GM23338 (cell line): ENCODE measurements around the gene EYA4. TPM values are rescaled to one million over a fixed set of nuclear protein-coding genes. Genes with fewer than 3 reads are reported as not detected.

Source experiments
- ATAC-seq: fragments of 200-7000 bp; cut with Tn5 transposase; 3 replicates; pipeline ENCODE4 v1.9.1; 2020
- DNase-seq: peaks from one replicate; pipeline ENCODE4 v3.0.0-alpha.2; 2015; ENCODE audit warnings: low spot score
- H2AFZ ChIP-seq: fragments of 200-600 bp; sonication (generic); 2 replicates; pipeline ENCODE4 v1.8.0; 2016; ENCODE audit warnings: antibody characterized with exemption, mild to moderate bottlenecking, moderate library complexity
- H3F3A ChIP-seq: fragments of 200-600 bp; sonication (generic); replicated peaks from 2 replicates; pipeline ENCODE4 v1.8.0; 2017; ENCODE audit warnings: antibody characterized with exemption, mixed run types, low read depth
- H3K27ac ChIP-seq: fragments of 200-600 bp; sonication (generic); 2 replicates; pipeline ENCODE4 v1.6.1; 2016; ENCODE audit warnings: low read depth
- H3K27me3 ChIP-seq: fragments of 200-600 bp; sonication (generic); 2 replicates; pipeline ENCODE4 v1.8.0; 2016; ENCODE audit warnings: mild to moderate bottlenecking, mixed run types, moderate library complexity; ENCODE audit not compliant: insufficient read depth
- H3K36me3 ChIP-seq: fragments of 200-600 bp; sonication (generic); 2 replicates; pipeline ENCODE4 v1.8.0; 2016; ENCODE audit warnings: mild to moderate bottlenecking; ENCODE audit not compliant: insufficient read depth
- H3K4me1 ChIP-seq: fragments of 200-600 bp; sonication (generic); 2 replicates; pipeline ENCODE4 v1.8.0; 2016; ENCODE audit warnings: mild to moderate bottlenecking, moderate library complexity; ENCODE audit not compliant: insufficient read depth
- H3K4me2 ChIP-seq: fragments of 200-600 bp; sonication (generic); 2 replicates; pipeline ENCODE4 v1.7.1; 2017; ENCODE audit warnings: mixed run types
- H3K4me3 ChIP-seq: fragments of 200-600 bp; sonication (generic); 2 replicates; pipeline ENCODE4 v1.6.1; 2016; ENCODE audit warnings: mixed run types
- H3K79me2 ChIP-seq: fragments of 200-600 bp; sonication (generic); replicated peaks from 2 replicates; pipeline ENCODE4 v1.8.0; 2017; ENCODE audit warnings: mild to moderate bottlenecking; ENCODE audit not compliant: insufficient read depth
- H3K9me2 ChIP-seq: fragments of 200-600 bp; sonication (generic); 2 replicates; pipeline ENCODE4 v1.8.0; 2017; ENCODE audit not compliant: insufficient read depth
- H4K20me1 ChIP-seq: fragments of 200-600 bp; sonication (generic); replicated peaks from 2 replicates; pipeline ENCODE4 v1.8.0; 2017; ENCODE audit warnings: mild to moderate bottlenecking; ENCODE audit not compliant: insufficient read depth
- H3K27ac Mint-ChIP-seq: 2 replicates; pipeline ENCODE4 v1.8.0; 2020; ENCODE audit warnings: inconsistent platforms, mild to moderate bottlenecking, moderate library complexity, mixed read lengths
- H3K27me3 Mint-ChIP-seq: 3 replicates; pipeline ENCODE4 v1.8.0; 2022; ENCODE audit warnings: low read depth, mild to moderate bottlenecking, moderate library complexity, mixed read lengths, inconsistent platforms; ENCODE audit not compliant: insufficient read depth, poor library complexity
- H3K36me3 Mint-ChIP-seq: 3 replicates; pipeline ENCODE4 v1.8.0; 2021; ENCODE audit warnings: low read depth, mild to moderate bottlenecking, inconsistent platforms, moderate library complexity, mixed read lengths
- H3K4me1 Mint-ChIP-seq: 3 replicates; pipeline ENCODE4 v1.8.0; 2020; ENCODE audit warnings: mild to moderate bottlenecking, inconsistent platforms, mixed read lengths
- H3K4me3 Mint-ChIP-seq: 3 replicates; pipeline ENCODE4 v1.8.0; 2021; ENCODE audit warnings: moderate library complexity, mild to moderate bottlenecking, inconsistent platforms, mixed read lengths
- H3K9me3 Mint-ChIP-seq: 3 replicates; pipeline ENCODE4 v1.8.0; 2020; ENCODE audit warnings: moderate library complexity, mild to moderate bottlenecking, inconsistent platforms, mixed read lengths
- CTCF ChIP-seq, 2 experiments: fragments of 200-600 bp in 1 of 2; sonication (generic) in 1 of 2; conservative IDR thresholded peaks; 2 replicates each; pipeline versions ENCODE4 v1.5.1 to v1.6.1; 2016 to 2017; ENCODE audit warnings: antibody characterized with exemption in 2 of 2, low read depth in 2 of 2, mild to moderate bottlenecking in 2 of 2, moderate library complexity in 1 of 2
- EZH2 ChIP-seq: fragments of 200-600 bp; sonication (generic); IDR thresholded peaks from one replicate; pipeline ENCODE4 v1.8.0; 2017; ENCODE audit warnings: antibody characterized with exemption, mild to moderate bottlenecking, low read depth; ENCODE audit not compliant: unreplicated experiment
- EZH2phosphoT487 ChIP-seq: fragments of 200-600 bp; sonication (generic); IDR thresholded peaks from one replicate; pipeline ENCODE4 v1.8.1; 2018; ENCODE audit warnings: antibody characterized with exemption; ENCODE audit not compliant: unreplicated experiment
- JUNB ChIP-seq: IDR thresholded peaks from one replicate; pipeline ENCODE4 v1.6.1; 2016; ENCODE audit warnings: antibody characterized with exemption; ENCODE audit not compliant: unreplicated experiment
- NANOG ChIP-seq: IDR thresholded peaks from 2 replicates; pipeline ENCODE4 v1.6.1; 2016; ENCODE audit warnings: antibody characterized with exemption, borderline replicate concordance
- POLR2AphosphoS5 ChIP-seq: IDR thresholded peaks from 2 replicates; pipeline ENCODE4 v1.6.1; 2016; ENCODE audit warnings: antibody characterized with exemption, low read depth
- REST ChIP-seq: IDR thresholded peaks from one replicate; pipeline ENCODE4 v1.6.1; 2018; ENCODE audit warnings: antibody characterized with exemption; ENCODE audit not compliant: unreplicated experiment
- ZNF114 ChIP-seq: fragments of 250-450 bp; sonication (Bioruptor Pico); IDR thresholded peaks from 2 replicates; pipeline ENCODE4 v1.5.0; 2020; ENCODE audit warnings: mild to moderate bottlenecking, moderate library complexity
- polyA plus RNA-seq: library from polyadenylated mRNA; unstranded; fragments of >200 nt; fragmentation: Nextera tagmentation; extraction: Ambion mirVana; gene quantifications from 2 replicates; pipeline ENCODE4 v1.2.1, GENCODE V29; 2016
- total RNA-seq: library from RNA; depleted of rRNA; stranded (reverse); fragments of >200 nt; shearing (Covaris generic); gene quantifications from 2 replicates; pipeline ENCODE4 v1.2.3, GENCODE V29; 2014
- TF ChIP-seq, protein P1 (sequence below): IDR thresholded peaks from 2 replicates; pipeline ENCODE4 v1.6.1; 2016; ENCODE audit warnings: antibody characterized with exemption

Gene EYA4
- total and polyA plus RNA-seq, 2 experiments from 2014 or later = 0.05 to 0.21 TPM

- TF ChIP-seq, protein P1, sequence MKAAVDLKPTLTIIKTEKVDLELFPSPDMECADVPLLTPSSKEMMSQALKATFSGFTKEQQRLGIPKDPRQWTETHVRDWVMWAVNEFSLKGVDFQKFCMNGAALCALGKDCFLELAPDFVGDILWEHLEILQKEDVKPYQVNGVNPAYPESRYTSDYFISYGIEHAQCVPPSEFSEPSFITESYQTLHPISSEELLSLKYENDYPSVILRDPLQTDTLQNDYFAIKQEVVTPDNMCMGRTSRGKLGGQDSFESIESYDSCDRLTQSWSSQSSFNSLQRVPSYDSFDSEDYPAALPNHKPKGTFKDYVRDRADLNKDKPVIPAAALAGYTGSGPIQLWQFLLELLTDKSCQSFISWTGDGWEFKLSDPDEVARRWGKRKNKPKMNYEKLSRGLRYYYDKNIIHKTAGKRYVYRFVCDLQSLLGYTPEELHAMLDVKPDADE = no peak
- no peak for TF ChIP-seq POLR2AphosphoS5
- TF ChIP-seq ZNF114 (CRISPR knock-in tag) = no peak
Observed at GRCh38 chr6:133193396-133193795, 47.8 kb upstream of the EYA4 start (continued).

DNA sequence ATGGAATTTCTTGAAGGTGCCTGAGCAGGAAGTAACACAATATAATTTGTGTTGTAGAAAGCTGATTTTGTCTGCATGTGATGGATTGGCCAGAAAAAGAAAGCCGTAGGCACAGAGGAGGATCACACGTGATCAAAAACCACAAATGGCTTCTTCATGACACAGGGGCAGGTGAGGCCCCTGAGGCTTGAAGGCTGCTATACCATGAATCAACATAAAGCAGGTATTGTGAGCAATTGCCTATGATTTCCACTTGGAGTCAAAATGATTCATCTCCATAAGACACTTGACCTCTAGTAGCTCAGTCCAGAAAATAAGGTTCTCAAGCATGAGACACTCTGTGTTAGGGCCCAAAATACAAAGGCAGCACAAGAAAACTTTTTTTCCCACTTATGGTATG is 42.4 kb upstream of the EYA4 start:
- Histone ChIP-seq H4K20me1 (no peaks in the 10 kb centered on the region), H3F3A (no peaks in the 10 kb centered on the region), H3K36me3 (no peaks in the 10 kb centered on the region), H3K4me1 (no peaks in the 10 kb centered on the region), H3K4me2 (no peak overlapping the region), H3K27ac (no peak overlapping the region), H3K27me3 (no peaks in the 10 kb centered on the region), H2AFZ (no peak overlapping the region), H3K9me2 (no peaks in the 10 kb centered on the region), H3K4me3 (no peak overlapping the region), H3K79me2 (no peaks in the 10 kb centered on the region)
- no peak for TF ChIP-seq CTCF (conservative IDR thresholded peaks at IDR 0.05; ENCODE audit: low read depth in 2 of 2)
- TF ChIP-seq EZH2phosphoT487 = no peak
- TF ChIP-seq POLR2AphosphoS5 = no peak
- no peak for TF ChIP-seq REST
- no peak for TF ChIP-seq JUNB
- TF ChIP-seq, protein P1 = no peak
- TF ChIP-seq NANOG = no peak
- TF ChIP-seq EZH2 = no peak
- DNase-seq (no peak), ATAC-seq (no peak)
- H3K27me3 Mint-ChIP-seq = no peaks in the 10 kb centered on the region
- peaks cover 5% of the 10 kb centered on the region; the same call in 1 of the 3 replicates for H3K36me3 Mint-ChIP-seq
- 0 out of 3 replicates have a peak, but pooled peaks cover 5% of the 10 kb centered on the region for H3K9me3 Mint-ChIP-seq
- H3K4me1 Mint-ChIP-seq = no peaks in the 10 kb centered on the region
- no peak overlapping the region for H3K27ac Mint-ChIP-seq
- H3K4me3 Mint-ChIP-seq = no peak overlapping the region
